ENCODE results near the gene MIA3. TPM values are rescaled to one million over a fixed set of nuclear protein-coding genes. Genes with fewer than 3 reads are reported as not detected.

MIA3 gene
- total and polyA plus RNA-seq, 4 donors, result 20.7 to 69.3 (median 41.6) TPM

GRCh38 chr1:222716393-222716792 is 98.5 kb downstream of the MIA3 start:
- ATAC-seq (ENCODE audit: insufficient read depth, low FRiP score) (no peak), DNase-seq (no peak)
- Histone ChIP-seq H3K27me3 (ENCODE audit: control insufficient read depth in 3 of 3, insufficient read depth in 3 of 3, low read length in 2 of 3) (no peaks in the 10 kb centered on the region), H3K4me1 (ENCODE audit: control insufficient read depth in 5 of 5, insufficient read depth in 5 of 5, low read length in 5 of 5) (peaks cover 0 to 5% (median 2%) of the 10 kb centered on the region in 5 donors), H3K36me3 (ENCODE audit: control insufficient read depth in 4 of 4, insufficient read depth in 4 of 4, low read length in 4 of 4) (peaks cover 7 to 30% (median 13%) of the 10 kb centered on the region in 4 donors), H3K27ac (ENCODE audit: low read depth in 1 of 2, low read length in 1 of 2) (no peak overlapping the region), H3K9me3 (ENCODE audit: control insufficient read depth in 4 of 4, insufficient read depth in 3 of 4, low read length in 3 of 4) (no peaks in the 10 kb centered on the region), H3K4me3 (no peak overlapping the region), H3K9ac (ENCODE audit: insufficient read depth in 1 of 2, low read length in 2 of 2) (no peak overlapping the region)
- WGBS, 2 donors, result 96 to 98% methylated on average over 2 of the region's 2 CpGs
- TF ChIP-seq CTCF (IDR thresholded peaks at IDR 0.05; ENCODE audit: control extremely low read depth, extremely low read depth), result no peak

Other genes with a start within 250 kb of the MIA3 start
- gene HHIPL2, start 70.0 kb upstream of the MIA3 start, total RNA-seq, result under 1 TPM in 1 of 2 donors, not detected in 1; 0.98 TPM
- gene HHIPL2, start 70.0 kb upstream of the MIA3 start, polyA plus RNA-seq, result under 1 TPM; 0.31 to 0.40 TPM
- 10 to 100 TPM in 1 of 2 donors, 1 to 10 TPM in 1; 6.4 to 13.7 TPM for gene TAF1A, start 28.2 kb upstream of the MIA3 start, total RNA-seq
- gene TAF1A, start 28.2 kb upstream of the MIA3 start, polyA plus RNA-seq, result 1 to 10 TPM; 1.8 to 3.7 TPM
- gene AIDA, start 94.4 kb downstream of the MIA3 start, total RNA-seq, result 10 to 100 TPM; 64.6 to 97.2 TPM
- gene AIDA, start 94.4 kb downstream of the MIA3 start, polyA plus RNA-seq, result 10 to 100 TPM; 35.1 to 59.8 TPM
- 10 to 100 TPM; 37.5 to 93.8 TPM for gene BROX, start 94.5 kb downstream of the MIA3 start, total RNA-seq
- gene BROX, start 94.5 kb downstream of the MIA3 start, polyA plus RNA-seq, result 10 to 100 TPM; 12.4 to 24.8 TPM
- under 1 TPM in 1 of 2 donors, not detected in 1; 0.54 TPM for gene FAM177B, start 119.1 kb downstream of the MIA3 start, total RNA-seq
- under 1 TPM; 0.10 to 0.27 TPM for gene FAM177B, start 119.1 kb downstream of the MIA3 start, polyA plus RNA-seq
- gene DISP1, start 196.9 kb downstream of the MIA3 start, total RNA-seq, result 10 to 100 TPM; 12.8 to 25.7 TPM
- gene DISP1, start 196.9 kb downstream of the MIA3 start, polyA plus RNA-seq, result 1 to 10 TPM; 4.4 to 4.7 TPM